HEK293 (cell line): ENCODE results near the gene SOHLH2.
A peak's percentile ranks its signal among the peaks of the same experiment; 100 is the strongest.

ENCODE experiments used
- CTCF ChIA-PET: fragments of 350-600 bp; formaldehyde crosslinking; extraction: SDS; loops from one replicate; lab custom pipeline; 2021; ENCODE audit warnings: antibody characterized with exemption; lab: Yijun Ruan, JAX
- POLR2A ChIA-PET: fragments of 300-600 bp; formaldehyde crosslinking; extraction: SDS; loops from one replicate; lab custom pipeline; 2020; ENCODE audit warnings: antibody characterized with exemption, inconsistent platforms; lab: Yijun Ruan, JAX
- H3K27ac ChIP-seq: fragments of 200-500 bp; sonication (Bioruptor generic); 2 replicates; pipeline ENCODE4 v1.5.1; 2014; ENCODE audit warnings: low read depth, low read length, control low read depth, inconsistent platforms; ENCODE audit errors: extremely low read depth
- H3K36me3 ChIP-seq, 2 experiments: fragments of 200-500 bp in 1 of 2; sonication (Bioruptor generic) in 1 of 2; 1 replicate in 1 of 2; 2 replicates in 1 of 2; pipeline ENCODE4 v1.5.1; 2014 to 2017; ENCODE audit warnings: inconsistent platforms in 2 of 2, low read length in 2 of 2; ENCODE audit not compliant: control insufficient read depth in 2 of 2, insufficient read depth in 1 of 2
- H3K4me1 ChIP-seq: fragments of 200-500 bp; sonication (Bioruptor generic); 2 replicates; pipeline ENCODE4 v1.5.1; 2014; ENCODE audit warnings: mild to moderate bottlenecking, low read length, inconsistent platforms; ENCODE audit not compliant: control insufficient read depth, insufficient read depth
- H3K4me3 ChIP-seq: 2 replicates; pipeline ENCODE4 v1.5.1; 2011; ENCODE audit warnings: low read depth, mild to moderate bottlenecking, control low read depth, low read length, moderate library complexity
- H3K9me3 ChIP-seq: fragments of 200-500 bp; sonication (Bioruptor generic); 2 replicates; pipeline ENCODE4 v1.5.1; 2014; ENCODE audit warnings: low read depth, low read length, inconsistent platforms; ENCODE audit not compliant: control insufficient read depth, insufficient read depth
- AEBP2 ChIP-seq: fragments of 450-650 bp; formaldehyde crosslinking; IDR thresholded peaks from 2 replicates; pipeline ENCODE4 v1.5.1; 2016; ENCODE audit warnings: missing biosample characterization, missing genetic modification characterization, borderline replicate concordance
- FEZF1 ChIP-seq: fragments of 450-650 bp; formaldehyde crosslinking; IDR thresholded peaks from 2 replicates; pipeline ENCODE4 v1.5.1; 2016; ENCODE audit warnings: missing biosample characterization, missing genetic modification characterization
- KLF1 ChIP-seq: fragments of 450-650 bp; formaldehyde crosslinking; IDR thresholded peaks from 2 replicates; pipeline ENCODE4 v1.5.1; 2016; ENCODE audit warnings: missing biosample characterization, missing genetic modification characterization
- PRDM10 ChIP-seq: fragments of 450-650 bp; formaldehyde crosslinking; IDR thresholded peaks from 2 replicates; pipeline ENCODE4 v1.5.1; 2016; ENCODE audit warnings: missing biosample characterization, missing genetic modification characterization
- PRDM4 ChIP-seq: fragments of 450-650 bp; formaldehyde crosslinking; IDR thresholded peaks from 2 replicates; pipeline ENCODE4 v1.5.1; 2017; ENCODE audit warnings: missing biosample characterization, missing genetic modification characterization
- TRIM28 ChIP-seq: IDR thresholded peaks from 2 replicates; pipeline ENCODE4 v1.6.1; 2011; ENCODE audit warnings: low read length, control low read depth, borderline replicate concordance
- ZFP37 ChIP-seq: fragments of 450-650 bp; formaldehyde crosslinking; IDR thresholded peaks from 2 replicates; pipeline ENCODE4 v1.5.1; 2016; ENCODE audit warnings: missing biosample characterization, missing genetic modification characterization
- ZNF132 ChIP-seq: fragments of 450-650 bp; formaldehyde crosslinking; IDR thresholded peaks from 2 replicates; pipeline ENCODE4 v1.5.1; 2017; ENCODE audit warnings: missing biosample characterization, missing genetic modification characterization, borderline replicate concordance
- ZNF624 ChIP-seq: fragments of 450-650 bp; formaldehyde crosslinking; IDR thresholded peaks from 2 replicates; pipeline ENCODE4 v1.5.1; 2017; ENCODE audit warnings: missing biosample characterization, missing genetic modification characterization

SOHLH2 gene

GRCh38 chr13:36157480-36157879, 56.9 kb downstream of the SOHLH2 start:
- no peaks in the 10 kb centered on the region for H3K36me3 ChIP-seq
- CTCF ChIA-PET, result interaction anchor here (0.8 kb wide), 1 partner anchor 72 kb away, joined by 3 read pairs; no protein-coding TSS in a partner anchor
- no peak for TF ChIP-seq AEBP2 (tag by site-specific recombination)
- no peak for TF ChIP-seq ZFP37 (tag by site-specific recombination)
- no peak for TF ChIP-seq ZNF624 (tag by site-specific recombination)
- TF ChIP-seq PRDM10 (tag by site-specific recombination), result no peak
- no peak for TF ChIP-seq PRDM4 (tag by site-specific recombination)
- peak; percentile 75 for TF ChIP-seq FEZF1 (tag by site-specific recombination)
- H3K27ac ChIP-seq, result no peak overlapping the region
- peaks cover 8% of the 10 kb centered on the region; the same call in 1 of the 2 replicates for H3K4me1 ChIP-seq
- H3K4me3 ChIP-seq, result no peak overlapping the region
- H3K9me3 ChIP-seq, result no peaks in the 10 kb centered on the region
- POLR2A ChIA-PET, result interaction anchor here (0.6 kb wide), 1 partner anchor 8 kb away, joined by 6 read pairs; no protein-coding TSS in a partner anchor

GRCh38 chr13:36154567-36155291, 59.6 kb downstream of the SOHLH2 start:
- H3K36me3 ChIP-seq, result no peaks in the 10 kb centered on the region
- ChIA-PET CTCF (no interaction called here), POLR2A (interaction anchor here (0.7 kb wide), 1 partner anchor 8 kb away, joined by 4 read pairs; no protein-coding TSS in a partner anchor)
- H3K9me3 ChIP-seq, result no peaks in the 10 kb centered on the region
- H3K4me1 ChIP-seq, result peaks cover 8% of the 10 kb centered on the region; the same call in 1 of the 2 replicates
- no peak overlapping the region for H3K27ac ChIP-seq
- no peak overlapping the region for H3K4me3 ChIP-seq
- TF ChIP-seq TRIM28 (no peak), PRDM4 (tag by site-specific recombination) (0 out of 2 replicates have a peak, but pooled peaks have one; percentile 18)

GRCh38 chr13:36151591-36151990, 62.8 kb downstream of the SOHLH2 start:
- H3K9me3 ChIP-seq, result no peaks in the 10 kb centered on the region
- POLR2A ChIA-PET, result no interaction called here
- no peak overlapping the region for H3K4me3 ChIP-seq
- no peak for TF ChIP-seq ZNF132 (tag by site-specific recombination)
- TF ChIP-seq KLF1 (tag by site-specific recombination), result no peak
- no peaks in the 10 kb centered on the region for H3K4me1 ChIP-seq
- CTCF ChIA-PET, result no interaction called here
- no peaks in the 10 kb centered on the region for H3K36me3 ChIP-seq
- H3K27ac ChIP-seq, result no peak overlapping the region
